ENCODE data around the gene RNASEH2C. TPM values are rescaled to one million over a fixed set of nuclear protein-coding genes. Genes with fewer than 3 reads are reported as not detected.

The RNASEH2C gene
- total and polyA plus RNA-seq, 10 of the 15 experiments (the other 5 are each of a cell fraction or from before 2014, with no cell fraction given), result 5.0 to 160 (median 47.1) TPM

- TF ChIP-seq CUX1 (IDR thresholded peaks at IDR 0.05; ENCODE audit: insufficient replicate concordance, low read depth, low read length), result no peak
- TF ChIP-seq ZNF592 (IDR thresholded peaks at IDR 0.05), result peak; percentile 87
- TF ChIP-seq CEBPZ (IDR thresholded peaks at IDR 0.05; ENCODE audit: low read depth, low read length), result peak; percentile 19; the same call in 1 of the 2 replicates
- peak; percentile 88 for TF ChIP-seq PBX3 (IDR thresholded peaks at IDR 0.05; ENCODE audit: insufficient replicate concordance, low read depth, low read length)
- peak; percentile 86 for TF ChIP-seq DPF2 (IDR thresholded peaks at IDR 0.05)
- no peak for TF ChIP-seq SIX5 (IDR thresholded peaks at IDR 0.05; ENCODE audit: low read depth, low read length, severe bottlenecking)
- TF ChIP-seq IRF3 (IDR thresholded peaks at IDR 0.05), result peak; percentile 77
- TF ChIP-seq PKNOX1 (IDR thresholded peaks at IDR 0.05), result peak; percentile 97
- TF ChIP-seq TCF3 (IDR thresholded peaks at IDR 0.05; ENCODE audit: borderline replicate concordance, insufficient read depth, low read depth, low read length), result peak; percentile 42; the same call in 1 of the 2 replicates
- 0 out of 2 replicates have a peak, but pooled peaks have one; percentile 37 for TF ChIP-seq RCOR1 (conservative IDR thresholded peaks at IDR 0.05; ENCODE audit: low read depth, low read length)
Measured at GRCh38 chr11:65711785-65712632, 8.6 kb downstream of the RNASEH2C start, which contains the start of gene KAT5 (continued).

Data from GM12878 (cell line).